Measurements from ENCODE around the gene VTI1A.

The VTI1A gene

DNA sequence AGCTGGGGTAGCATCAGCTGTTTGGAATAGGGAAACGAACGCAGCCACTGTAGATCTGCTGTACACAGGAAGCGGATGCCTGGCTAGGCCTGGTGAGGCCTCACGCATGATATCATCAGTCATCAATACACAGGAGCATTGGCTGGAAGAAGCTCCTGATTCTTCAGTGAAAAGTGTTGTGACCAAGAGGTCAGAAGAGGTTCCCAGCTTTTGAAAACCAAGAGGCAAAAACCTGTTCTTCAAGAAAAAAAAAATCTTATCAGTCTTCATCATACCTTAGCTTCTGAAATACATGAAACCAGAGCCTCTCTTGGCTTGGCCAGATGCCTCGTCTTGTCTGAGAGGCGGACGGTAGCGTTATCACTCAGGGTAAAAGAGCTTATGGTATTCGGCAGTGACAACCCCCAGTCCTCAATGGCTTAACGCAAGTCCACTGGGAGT, 363.7 kb downstream of the VTI1A start:
- DNase-seq (ENCODE audit: low spot score): no peak

GRCh38 chr10:112811741-112812551, 364.9 kb downstream of the VTI1A start:
- no peak for DNase-seq (ENCODE audit: low spot score)

DNA sequence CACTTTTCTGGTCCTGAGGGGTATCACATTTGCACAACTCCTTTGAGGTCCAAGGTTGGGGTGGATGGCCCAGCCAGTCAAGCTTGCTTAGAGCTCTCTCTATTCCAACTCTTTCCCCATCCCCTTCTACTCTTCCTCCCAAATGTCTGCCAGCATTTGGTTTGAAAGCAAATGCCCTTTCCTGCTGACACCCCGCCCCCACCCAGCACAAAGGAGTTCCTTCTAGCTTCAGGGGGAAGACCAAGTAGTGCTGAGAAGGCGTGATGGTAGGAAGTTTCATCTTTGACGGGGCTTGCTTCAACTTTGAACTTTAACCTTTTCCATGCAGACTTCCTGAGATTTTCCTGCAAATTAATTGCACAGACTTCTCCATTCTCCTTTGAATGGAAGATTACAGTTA, 365.6 kb downstream of the VTI1A start:
- no peak for DNase-seq (ENCODE audit: low spot score)

- no peak for DNase-seq (ENCODE audit: low spot score)
Observed at GRCh38 chr10:112813866-112814591, 367.0 kb downstream of the VTI1A start.

DNA sequence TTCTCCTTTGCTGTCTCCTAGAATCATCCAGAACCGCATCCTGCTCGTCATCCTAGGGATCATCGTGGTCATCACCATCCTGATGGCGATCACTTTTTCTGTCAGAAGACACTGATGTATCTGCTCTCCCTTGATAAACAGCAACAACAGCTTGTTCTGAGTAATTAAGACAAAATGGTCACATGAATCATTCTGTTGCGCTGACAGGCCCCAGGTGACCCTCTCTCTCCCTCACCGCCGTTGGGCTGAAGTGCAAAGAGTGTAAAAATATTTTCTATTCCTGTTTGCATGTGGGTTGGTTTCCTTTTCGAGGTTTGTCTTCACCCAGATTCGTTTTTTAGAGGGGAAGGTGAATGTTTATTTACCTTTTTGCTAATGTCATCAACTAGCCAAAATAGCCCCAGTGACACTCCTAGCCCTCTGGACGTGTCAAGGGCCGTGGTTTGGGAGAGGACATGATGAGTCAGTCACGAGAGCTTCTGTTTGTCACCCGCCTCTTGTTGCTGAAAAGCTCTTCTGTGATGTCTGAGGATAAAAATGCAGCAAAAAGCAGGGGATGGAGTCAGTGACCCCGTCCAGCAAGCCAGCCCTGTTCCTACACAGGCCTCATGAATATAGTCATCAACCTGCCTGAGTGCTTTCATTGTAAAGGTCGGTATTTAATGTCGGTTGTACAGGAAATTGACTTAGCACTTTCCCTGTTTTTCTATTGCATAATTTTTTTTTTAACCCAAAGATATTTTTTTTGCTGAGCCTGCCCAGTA, 368.4 kb downstream of the VTI1A start:
- no peak for DNase-seq (ENCODE audit: low spot score)

- no peak for DNase-seq (ENCODE audit: low spot score)
Observed at GRCh38 chr10:112816033-112816430, 369.0 kb downstream of the VTI1A start.

GRCh38 chr10:112816891-112817290, 369.9 kb downstream of the VTI1A start:
- no peak for DNase-seq (ENCODE audit: low spot score)

DNA sequence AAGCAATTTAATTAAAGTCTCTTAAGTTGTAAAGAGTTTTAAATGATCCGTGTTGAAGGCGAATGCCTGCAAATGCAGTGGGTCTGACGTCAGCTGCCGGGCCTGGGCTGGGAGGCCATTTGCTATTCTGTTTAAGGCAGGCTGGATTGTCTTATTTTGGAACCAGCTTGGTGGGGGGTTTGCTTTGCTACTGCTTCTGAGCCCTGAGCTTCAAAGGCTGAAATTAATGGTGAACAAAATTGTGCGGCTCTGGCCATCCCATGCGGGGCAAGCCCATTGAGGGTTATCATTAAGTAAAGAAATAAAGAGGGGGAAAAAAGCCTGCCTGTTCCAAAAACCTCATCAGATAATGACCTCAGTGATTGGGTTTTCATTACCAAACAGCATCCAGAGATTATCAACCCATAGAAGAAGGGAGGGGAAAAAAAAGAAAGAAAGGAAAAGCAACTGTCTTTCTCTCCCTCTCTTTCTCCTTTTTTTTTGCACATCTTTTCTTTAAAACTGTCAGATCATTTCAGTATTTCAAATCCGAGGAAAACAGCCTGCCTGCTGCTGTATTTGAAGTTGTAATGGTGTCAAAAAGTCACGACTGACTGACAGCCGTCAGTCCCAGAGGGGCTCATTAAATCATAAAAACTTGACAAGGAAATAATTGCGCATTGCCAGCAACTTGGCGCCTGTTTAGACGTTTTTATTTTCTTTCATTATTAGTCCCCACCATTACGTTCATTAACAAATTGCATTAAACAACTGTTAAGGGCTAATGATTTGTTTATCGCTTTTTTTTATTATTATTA, 371.2 kb downstream of the VTI1A start:
- no peak for DNase-seq (ENCODE audit: low spot score)

DNA sequence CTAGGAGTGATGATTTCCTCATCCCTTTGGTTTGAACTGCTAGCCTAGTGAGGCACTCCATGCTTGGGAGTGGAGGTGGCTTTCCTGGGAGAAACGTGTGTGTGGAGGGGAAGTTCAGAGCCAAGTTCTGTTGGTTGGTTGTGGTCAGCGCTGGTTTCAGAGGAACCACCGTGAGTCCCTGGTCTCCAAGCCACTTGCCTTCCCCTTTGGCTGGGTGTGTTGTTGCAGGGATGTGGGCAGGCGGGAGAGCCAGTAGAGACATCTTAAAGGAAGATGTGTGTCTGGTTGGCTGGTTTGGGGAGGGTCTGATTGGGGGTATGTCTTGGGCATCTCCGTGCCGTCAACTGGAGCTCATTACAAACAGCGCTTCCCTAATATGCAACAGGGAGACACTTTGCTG, 372.2 kb downstream of the VTI1A start:
- DNase-seq (ENCODE audit: low spot score): no peak

- DNase-seq (ENCODE audit: low spot score): no peak
Observed at GRCh38 chr10:112820320-112820719, 373.3 kb downstream of the VTI1A start.

DNA sequence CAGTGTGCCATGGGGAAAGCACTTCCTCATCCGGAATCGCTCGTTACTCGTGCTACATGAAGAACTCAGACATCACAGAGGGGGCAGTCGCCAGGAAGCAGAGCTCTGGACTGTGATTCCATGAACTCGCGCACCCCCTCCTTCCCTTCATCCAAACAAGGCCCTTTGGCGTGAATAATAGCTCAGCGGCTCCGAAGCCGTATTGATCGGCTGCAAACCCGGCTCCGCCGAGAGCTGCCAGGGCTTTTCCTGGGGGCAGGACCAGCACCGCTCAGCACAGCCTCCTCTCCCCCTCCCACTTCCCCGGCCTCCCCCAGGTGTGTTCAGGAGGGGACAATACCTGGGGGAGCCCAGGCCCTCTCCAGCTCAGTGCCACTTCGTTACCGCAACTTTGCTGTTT, 374.0 kb downstream of the VTI1A start:
- no peak for DNase-seq (ENCODE audit: low spot score)

- DNase-seq (ENCODE audit: low spot score): no peak
Observed at GRCh38 chr10:112821663-112822062, 374.6 kb downstream of the VTI1A start.

DNA sequence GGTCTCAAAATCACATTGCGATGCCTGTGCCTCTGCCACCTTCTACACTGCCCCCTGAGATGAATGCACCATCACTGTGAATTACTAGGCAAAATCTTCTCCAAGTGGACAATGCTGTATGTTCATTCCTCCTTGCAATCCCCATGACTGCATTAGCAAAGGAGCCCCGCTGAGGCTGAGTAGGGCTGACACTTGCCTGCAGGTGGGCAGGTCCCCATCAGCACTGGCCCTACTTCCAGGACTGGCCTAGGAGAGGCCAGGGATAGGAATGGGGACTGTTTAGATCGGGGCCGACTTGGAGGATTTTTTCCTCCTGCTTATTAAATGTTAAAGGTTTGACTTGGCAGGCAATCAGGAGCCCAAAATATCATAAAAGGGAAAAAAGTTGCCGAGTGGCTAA, 376.0 kb downstream of the VTI1A start:
- DNase-seq (ENCODE audit: low spot score): no peak

DNA sequence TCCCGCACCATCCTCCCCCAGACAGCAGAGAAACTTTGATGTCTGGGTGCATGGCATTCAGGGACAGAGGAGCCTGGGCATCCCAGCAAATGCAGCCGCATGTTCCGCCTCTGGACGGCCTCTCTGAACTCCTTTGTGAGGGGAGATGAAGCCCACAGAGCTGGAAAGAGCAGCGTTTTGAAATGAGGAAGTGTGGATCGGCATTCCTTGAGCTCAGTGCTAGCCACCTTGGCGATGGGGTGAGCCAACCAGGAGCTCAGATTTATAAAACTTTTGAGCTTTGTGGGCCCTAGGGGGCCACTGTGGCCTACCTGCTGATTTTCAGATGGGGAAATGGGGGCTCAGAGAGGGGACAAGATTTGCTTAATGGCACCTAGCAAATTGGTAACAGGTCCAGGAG, 376.6 kb downstream of the VTI1A start:
- no peak for DNase-seq (ENCODE audit: low spot score)

DNA sequence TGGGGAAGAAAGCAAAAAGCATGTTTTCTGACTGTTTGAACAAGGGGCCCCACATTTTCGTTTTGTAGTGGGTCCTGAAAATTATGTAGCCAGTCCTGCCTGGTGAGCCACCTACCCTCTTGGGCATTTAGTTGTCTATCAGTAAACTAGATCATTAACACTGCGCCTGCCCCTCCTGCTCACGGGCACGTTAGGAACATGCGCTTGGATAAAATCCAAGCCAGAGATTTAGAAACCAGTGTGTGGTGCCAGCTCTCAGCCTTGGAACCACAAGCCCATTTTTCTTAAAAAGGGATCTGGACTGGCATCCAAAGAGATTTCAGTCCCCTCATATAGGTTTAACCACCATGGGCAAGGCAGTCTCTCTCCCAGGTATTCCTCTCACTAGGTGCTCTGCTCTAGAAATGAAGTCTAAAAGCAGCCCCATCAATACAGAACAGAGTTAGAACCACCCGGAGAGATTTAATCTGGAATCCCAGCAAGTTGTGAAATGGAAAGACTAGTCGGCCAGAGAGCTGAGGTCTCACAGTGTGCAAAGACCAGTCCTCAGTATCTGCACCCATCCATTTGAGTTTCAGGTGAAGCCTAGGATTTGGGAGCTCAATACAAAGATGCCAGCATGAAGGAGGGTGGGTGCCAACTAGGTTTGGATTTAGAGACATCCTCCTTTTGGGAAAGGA, 379.1 kb downstream of the VTI1A start:
- no peak for DNase-seq (ENCODE audit: low spot score)

DNA sequence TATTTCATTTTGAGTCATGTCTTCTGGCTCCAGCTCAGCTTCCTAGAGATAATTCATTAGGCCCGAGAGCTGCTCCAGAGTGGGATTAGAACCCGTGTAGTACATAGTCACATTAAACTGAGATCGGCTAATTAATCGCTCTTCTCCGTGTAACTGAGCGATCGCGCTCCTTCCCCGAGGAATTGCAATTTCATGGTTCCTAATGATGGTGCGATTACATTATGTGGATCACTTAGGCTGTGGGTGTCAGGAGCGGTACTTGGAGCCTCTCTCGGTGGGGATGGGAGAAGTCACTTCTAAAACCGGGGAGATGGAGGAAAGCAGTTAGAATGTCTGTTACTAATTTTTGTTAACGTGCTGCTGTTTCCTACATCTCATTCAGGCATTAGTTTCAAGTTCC, 380.1 kb downstream of the VTI1A start:
- DNase-seq (ENCODE audit: low spot score): no peak

GRCh38 chr10:112827951-112828350, 380.9 kb downstream of the VTI1A start:
- DNase-seq (ENCODE audit: low spot score): no peak

- DNase-seq (ENCODE audit: low spot score): no peak
Observed at GRCh38 chr10:112831859-112832258, 384.8 kb downstream of the VTI1A start.

DNA sequence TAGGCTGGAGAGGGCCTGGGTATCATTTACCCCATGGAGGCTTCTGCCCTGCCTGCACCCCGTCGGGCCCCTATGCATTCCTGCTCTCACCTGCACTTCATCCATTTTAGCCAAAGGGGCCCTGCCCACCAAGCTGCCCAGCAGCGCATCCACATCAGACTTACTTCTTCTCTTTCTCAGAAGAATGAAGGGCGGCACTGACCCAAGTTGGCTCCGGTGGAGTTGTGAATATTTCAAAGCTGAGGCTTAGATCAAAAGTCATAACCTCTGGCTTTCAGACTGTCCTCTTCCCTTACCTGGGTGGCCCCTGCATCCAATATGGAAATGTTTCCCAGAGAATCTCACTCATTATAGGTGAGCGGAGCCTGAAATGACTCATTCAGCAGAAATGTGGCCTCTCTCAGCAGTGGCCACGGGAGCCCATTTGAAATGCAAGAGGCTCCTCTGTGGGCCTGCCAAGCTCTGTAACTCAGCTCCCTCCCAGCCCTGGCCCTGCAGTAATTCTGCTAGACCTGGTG, 385.4 kb downstream of the VTI1A start:
- DNase-seq (ENCODE audit: low spot score): no peak

- DNase-seq (ENCODE audit: low spot score): no peak
Observed at GRCh38 chr10:112832959-112833358, 385.9 kb downstream of the VTI1A start.

DNA sequence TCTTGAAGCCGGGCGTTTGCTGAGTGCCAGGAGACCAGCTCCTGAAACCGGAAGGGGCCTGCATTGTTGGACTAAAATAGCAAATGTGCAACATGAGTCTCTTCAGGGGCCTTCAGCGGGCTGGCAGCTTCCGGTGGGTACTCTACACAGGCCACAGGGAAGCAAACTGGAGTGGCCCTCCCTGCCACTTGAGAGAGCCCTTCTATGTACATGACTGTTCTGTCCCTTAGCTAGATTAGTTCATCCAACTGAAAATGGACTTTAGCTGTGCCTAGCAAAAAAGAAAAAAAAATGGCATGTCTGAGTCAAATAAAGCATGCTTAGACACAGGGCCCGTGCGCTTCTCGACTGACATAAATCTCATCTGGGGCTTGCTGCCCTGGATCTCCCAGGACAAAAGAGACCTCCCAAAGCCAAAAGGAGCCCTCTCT, 387.8 kb downstream of the VTI1A start:
- no peak for DNase-seq (ENCODE audit: low spot score)
